OCI-LY1 (cell line): ENCODE data around the gene MARK3.
"Not testable (repeated sequence)": the region's sequence is repeated elsewhere in the genome, so short reads cannot be mapped to it uniquely, and the experiment has no call there.

ENCODE experiments used
- H2AFZ ChIP-seq: fragments of 200-600 bp; sonication (generic), shearing (Covaris generic); 2 replicates; pipeline ENCODE4 v1.6.0; 2014; ENCODE audit warnings: antibody characterized with exemption, mild to moderate bottlenecking, low read length
- H3F3A ChIP-seq: fragments of 200-600 bp; sonication (generic), shearing (Covaris generic); 2 replicates; pipeline ENCODE4 v1.6.0; 2014; ENCODE audit warnings: mild to moderate bottlenecking, antibody characterized with exemption, low read length, moderate library complexity; ENCODE audit not compliant: insufficient read depth
- H3K27ac ChIP-seq: fragments of 200-600 bp; sonication (generic); 2 replicates; pipeline ENCODE4 v1.5.1; 2014; ENCODE audit warnings: low read length, mixed run types, mild to moderate bottlenecking, low read depth; ENCODE audit not compliant: poor library complexity, severe bottlenecking
- H3K27me3 ChIP-seq: fragments of 200-600 bp; sonication (generic); 2 replicates; pipeline ENCODE4 v1.6.0; 2014; ENCODE audit warnings: antibody characterized with exemption, mild to moderate bottlenecking, low read length, moderate library complexity; ENCODE audit not compliant: insufficient read depth
- H3K36me3 ChIP-seq: fragments of 200-600 bp; sonication (generic); 2 replicates; pipeline ENCODE4 v1.6.1; 2014; ENCODE audit warnings: mild to moderate bottlenecking, antibody characterized with exemption, low read length, moderate library complexity, mixed read lengths; ENCODE audit not compliant: insufficient read depth
- H3K4me1 ChIP-seq: fragments of 200-600 bp; sonication (generic); 2 replicates; pipeline ENCODE4 v1.5.1; 2014; ENCODE audit warnings: mild to moderate bottlenecking, low read length, moderate library complexity; ENCODE audit not compliant: insufficient read depth, severe bottlenecking
- H3K4me2 ChIP-seq: fragments of 200-600 bp; sonication (generic), shearing (Covaris generic); 2 replicates; pipeline ENCODE4 v1.6.1; 2014; ENCODE audit warnings: low read length
- H3K4me3 ChIP-seq: fragments of 200-600 bp; sonication (generic); 2 replicates; pipeline ENCODE4 v1.5.1; 2014; ENCODE audit warnings: low read length, low read depth, mild to moderate bottlenecking, mixed read lengths; ENCODE audit not compliant: poor library complexity, severe bottlenecking
- H3K79me2 ChIP-seq: fragments of 200-600 bp; shearing (Covaris generic); 2 replicates; pipeline ENCODE4 v1.6.1; 2016; ENCODE audit warnings: mixed run types, low read length, mixed read lengths; ENCODE audit not compliant: insufficient read depth
- H3K9ac ChIP-seq: fragments of 200-600 bp; sonication (generic), shearing (Covaris generic); 2 replicates; pipeline ENCODE4 v1.6.1; 2014; ENCODE audit warnings: mild to moderate bottlenecking, low read length, mixed read lengths
- H3K9me2 ChIP-seq: fragments of 200-600 bp; sonication (generic), shearing (Covaris generic); 2 replicates; pipeline ENCODE4 v1.6.1; 2014; ENCODE audit warnings: low read depth, mild to moderate bottlenecking, low read length, mixed read lengths
- H3K9me3 ChIP-seq: fragments of 200-600 bp; shearing (Covaris generic); 2 replicates; pipeline ENCODE4 v1.6.1; 2014; ENCODE audit warnings: low read length, mixed read lengths
- H4K20me1 ChIP-seq: fragments of 200-600 bp; sonication (generic), shearing (Covaris generic); 2 replicates; pipeline ENCODE4 v1.6.0; 2016; ENCODE audit warnings: mild to moderate bottlenecking, low read length; ENCODE audit not compliant: insufficient read depth
- EZH2 ChIP-seq: fragments of 200-600 bp; sonication (generic), shearing (Covaris generic); IDR thresholded peaks from 2 replicates; pipeline ENCODE4 v1.8.0; 2017; ENCODE audit warnings: borderline replicate concordance, mixed run types, mild to moderate bottlenecking, antibody characterized with exemption, low read length, moderate library complexity, mixed read lengths
- TF ChIP-seq, protein P1 (sequence below): fragments of 200-600 bp; sonication (generic), shearing (Covaris generic); IDR thresholded peaks from 2 replicates; pipeline ENCODE4 v1.5.1; 2017; ENCODE audit warnings: mild to moderate bottlenecking, antibody characterized with exemption, low read length, moderate library complexity, mixed read lengths

Gene MARK3

GRCh38 chr14:103522649-103523574 is 137.7 kb downstream of the MARK3 start, which contains the start of gene CKB:
TSS of gene CKB (minus strand) at chr14:103522830. CDS start at chr14:103522493, 337 bp downstream.
- H3K27ac ChIP-seq = no peak within 1 kb of the TSS
- H3K9me2 ChIP-seq = no peaks in the 10 kb centered on the region

DNA sequence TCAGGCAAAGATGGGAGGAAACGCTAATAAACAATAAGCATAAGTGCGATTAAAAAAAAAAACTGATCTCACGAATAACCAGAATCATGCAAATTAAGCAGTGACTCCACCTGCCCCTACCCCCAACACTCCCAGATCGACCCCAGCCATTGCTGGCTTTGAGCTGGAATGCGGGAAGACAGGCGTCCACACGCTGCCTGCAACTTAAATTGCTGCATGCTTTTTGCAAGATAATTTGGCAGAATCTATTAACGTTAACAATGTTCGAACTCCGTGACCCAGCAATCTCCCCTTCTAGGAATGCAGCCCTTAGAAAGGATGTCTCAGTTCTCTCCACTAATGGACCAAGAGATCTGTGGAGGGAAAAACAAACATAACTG is 138.3 kb downstream of the MARK3 start:
- H2AFZ ChIP-seq = no peak overlapping the region
- no peaks in the 10 kb centered on the region for H3F3A ChIP-seq
- no peaks in the 10 kb centered on the region for H3K9me2 ChIP-seq
- H3K4me1 ChIP-seq = peaks cover 32% of the 10 kb centered on the region
- no peaks in the 10 kb centered on the region for H3K79me2 ChIP-seq
- no peaks in the 10 kb centered on the region for H3K36me3 ChIP-seq
- no peak overlapping the region for H3K4me2 ChIP-seq
- H3K9me3 ChIP-seq = no peaks in the 10 kb centered on the region
- no peaks in the 10 kb centered on the region; the same call in 1 of the 2 replicates for H3K27me3 ChIP-seq
- H4K20me1 ChIP-seq = no peaks in the 10 kb centered on the region
- H3K9ac ChIP-seq = no peak overlapping the region
- H3K27ac ChIP-seq = no peak overlapping the region
- no peak overlapping the region for H3K4me3 ChIP-seq
- TF ChIP-seq EZH2 = no peak
- TF ChIP-seq, protein P1, sequence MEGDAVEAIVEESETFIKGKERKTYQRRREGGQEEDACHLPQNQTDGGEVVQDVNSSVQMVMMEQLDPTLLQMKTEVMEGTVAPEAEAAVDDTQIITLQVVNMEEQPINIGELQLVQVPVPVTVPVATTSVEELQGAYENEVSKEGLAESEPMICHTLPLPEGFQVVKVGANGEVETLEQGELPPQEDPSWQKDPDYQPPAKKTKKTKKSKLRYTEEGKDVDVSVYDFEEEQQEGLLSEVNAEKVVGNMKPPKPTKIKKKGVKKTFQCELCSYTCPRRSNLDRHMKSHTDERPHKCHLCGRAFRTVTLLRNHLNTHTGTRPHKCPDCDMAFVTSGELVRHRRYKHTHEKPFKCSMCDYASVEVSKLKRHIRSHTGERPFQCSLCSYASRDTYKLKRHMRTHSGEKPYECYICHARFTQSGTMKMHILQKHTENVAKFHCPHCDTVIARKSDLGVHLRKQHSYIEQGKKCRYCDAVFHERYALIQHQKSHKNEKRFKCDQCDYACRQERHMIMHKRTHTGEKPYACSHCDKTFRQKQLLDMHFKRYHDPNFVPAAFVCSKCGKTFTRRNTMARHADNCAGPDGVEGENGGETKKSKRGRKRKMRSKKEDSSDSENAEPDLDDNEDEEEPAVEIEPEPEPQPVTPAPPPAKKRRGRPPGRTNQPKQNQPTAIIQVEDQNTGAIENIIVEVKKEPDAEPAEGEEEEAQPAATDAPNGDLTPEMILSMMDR = no peak

More at GRCh38 chr14:103522649-103523574, 137.7 kb downstream of the MARK3 start, which contains the start of gene CKB:
- Histone ChIP-seq H3K4me2 (peak within 1 kb of the TSS; percentile 63), H3K4me1 (peaks cover 25% of the 10 kb centered on the region), H2AFZ (no peak within 1 kb of the TSS), H3K36me3 (no peaks in the 10 kb centered on the region), H3K79me2 (no peaks in the 10 kb centered on the region), H3K27me3 (no peaks in the 10 kb centered on the region; the same call in 1 of the 2 replicates), H3K9ac (no peak within 1 kb of the TSS; the same call in 1 of the 2 replicates), H3K4me3 (peak within 1 kb of the TSS; percentile 55), H3K9me3 (no peaks in the 10 kb centered on the region), H3F3A (no peaks in the 10 kb centered on the region), H4K20me1 (no peaks in the 10 kb centered on the region)
- TF ChIP-seq, protein P1 = no peak
- TF ChIP-seq EZH2 = no peak

- Histone ChIP-seq H4K20me1 (no peaks in the 10 kb centered on the region), H3K36me3 (no peaks in the 10 kb centered on the region; the same call in 1 of the 2 replicates), H3K4me2 (no peak overlapping the region), H3K27me3 (no peaks in the 10 kb centered on the region; the same call in 1 of the 2 replicates), H3K9me2 (no peaks in the 10 kb centered on the region), H3K79me2 (peaks cover 1% of the 10 kb centered on the region), H3K4me1 (peaks cover 34% of the 10 kb centered on the region), H3K27ac (no peak overlapping the region), H3K9me3 (no peaks in the 10 kb centered on the region), H3K9ac (no peak overlapping the region), H3F3A (no peaks in the 10 kb centered on the region), H2AFZ (no peak overlapping the region), H3K4me3 (no peak overlapping the region)
- no peak for TF ChIP-seq EZH2
- TF ChIP-seq, protein P1 = peak; percentile 58
Observed at GRCh38 chr14:103524002-103524935, 139.1 kb downstream of the MARK3 start.

- peaks cover 38% of the 10 kb centered on the region for H3K4me1 ChIP-seq
Observed at GRCh38 chr14:103525430-103526246, 140.4 kb downstream of the MARK3 start.

More at GRCh38 chr14:103525430-103526246, 140.4 kb downstream of the MARK3 start:
- not testable (repeated sequence) for H3K27ac ChIP-seq, H3K36me3 ChIP-seq, H4K20me1 ChIP-seq, H3K9me2 ChIP-seq, H3K4me2 ChIP-seq, H3F3A ChIP-seq, H3K79me2 ChIP-seq, H3K27me3 ChIP-seq, H2AFZ ChIP-seq, H3K9me3 ChIP-seq, H3K9ac ChIP-seq, H3K4me3 ChIP-seq
